ENCODE measurements around the gene UCHL1. TPM values are rescaled to one million over a fixed set of nuclear protein-coding genes. Genes with fewer than 3 reads are reported as not detected.

UCHL1 gene
- total RNA-seq, 1 experiment from 2014 or later = 0.54 TPM

- no peak overlapping the region for H3K9ac ChIP-seq (ENCODE audit: low read length)
- no peaks in the 10 kb centered on the region for H3K9me2 ChIP-seq (ENCODE audit: insufficient read depth)
- TF ChIP-seq RAD21 (IDR thresholded peaks at IDR 0.05; ENCODE audit: low read depth) (no peak), ELF1 (IDR thresholded peaks at IDR 0.05; ENCODE audit: borderline replicate concordance, low read depth) (no peak), ZBTB33 (IDR thresholded peaks at IDR 0.05; ENCODE audit: extremely low read depth, insufficient replicate concordance, low read length) (no peak), MAX (IDR thresholded peaks at IDR 0.05) (no peak), CBX3 (IDR thresholded peaks at IDR 0.05; ENCODE audit: low read depth) (no peak), ZFX (IDR thresholded peaks at IDR 0.05) (no peak), YY1 (IDR thresholded peaks at IDR 0.05; ENCODE audit: extremely low read depth, insufficient replicate concordance, low read depth, low read length) (no peak), EGR1 (IDR thresholded peaks at IDR 0.05; ENCODE audit: low read depth) (no peak), FOSL1 (IDR thresholded peaks at IDR 0.05; ENCODE audit: low read depth) (no peak), CTCF (IDR thresholded peaks at IDR 0.05 in 2 of 3, conservative IDR thresholded peaks at IDR 0.05 in 1 of 3; ENCODE audit: borderline replicate concordance in 1 of 3, insufficient read depth in 1 of 3, low read depth in 2 of 3, low read length in 2 of 3) (no peak), ZNF274 (IDR thresholded peaks at IDR 0.05; ENCODE audit: low read depth, low read length) (no peak), TCF7L2 (IDR thresholded peaks at IDR 0.05; ENCODE audit: borderline replicate concordance, extremely low read depth, insufficient read depth, insufficient read length) (no peak), POLR2A (IDR thresholded peaks at IDR 0.05; ENCODE audit: borderline replicate concordance, extremely low read depth, insufficient read depth, insufficient read length) (no peak), SP1 (IDR thresholded peaks at IDR 0.05; ENCODE audit: low read depth) (no peak), SRF (IDR thresholded peaks at IDR 0.05; ENCODE audit: low read depth) (no peak), SIN3A (IDR thresholded peaks at IDR 0.05; ENCODE audit: low read depth) (no peak), EZH2 (IDR thresholded peaks at IDR 0.05) (no peak), REST (IDR thresholded peaks at IDR 0.05; ENCODE audit: low read depth) (no peak), CEBPB (IDR thresholded peaks at IDR 0.05; ENCODE audit: low read depth) (no peak)
- ChIA-PET CTCF (no interaction called here), POLR2A (no interaction called here), RAD21 (ENCODE audit: low non-redundant PET in 1 of 2, low total read pairs in 2 of 2, uncharacterized antibody in 2 of 2, unreplicated experiment in 2 of 2) (no interaction called here)
- DNase-seq (ENCODE audit: low read depth, low spot score) = no peak
- H3K36me3 ChIP-seq (ENCODE audit: control insufficient read depth in 1 of 2, insufficient read depth in 2 of 2, low read length in 2 of 2) = no peaks in the 10 kb centered on the region
- H3K27me3 ChIP-seq (ENCODE audit: insufficient read depth, low read length) = no peaks in the 10 kb centered on the region
- no peak for ATAC-seq
- intact Hi-C loops (cut with micrococcal nuclease) = no loop called here
- H2AFZ ChIP-seq (ENCODE audit: low read depth, low read length, poor library complexity, severe bottlenecking) = no peak overlapping the region
- no peaks in the 10 kb centered on the region for H4K20me1 ChIP-seq (ENCODE audit: insufficient read depth)
- no peak overlapping the region for H3K4me2 ChIP-seq (ENCODE audit: low read length)
- no peaks in the 10 kb centered on the region for H3K9me3 ChIP-seq (ENCODE audit: control insufficient read depth in 1 of 2, insufficient read depth in 1 of 2, low read depth in 1 of 2, low read length in 2 of 2)
- no peak overlapping the region for H3K27ac ChIP-seq (ENCODE audit: low read depth, low read length)
- BruUV-seq (replicated peaks) = no TSS peak
- no peaks in the 10 kb centered on the region for H3K79me2 ChIP-seq (ENCODE audit: insufficient read depth, low read length)
- no peak overlapping the region for H3K4me3 ChIP-seq (replicated peaks in 1 of 2; ENCODE audit: low read depth in 1 of 2, low read length in 2 of 2)
- H3K4me1 ChIP-seq (ENCODE audit: control insufficient read depth in 1 of 2, insufficient read depth in 2 of 2, low read length in 2 of 2) = no peaks in the 10 kb centered on the region
Observed at GRCh38 chr4:41232856-41233255, 23.9 kb upstream of the UCHL1 start.
